Caco-2 (cell line): ENCODE data around the gene ADISSP. TPM values are rescaled to one million over a fixed set of nuclear protein-coding genes. Genes with fewer than 3 reads are reported as not detected.

ENCODE experiments used
- BruUV-seq: library from RNA; stranded (reverse); fragments of 400-500 nt; replicated peaks from 2 replicates; lab custom pipeline; 2021; lab: Mats Ljungman, UMichigan
- CTCF ChIA-PET: fragments of 300-600 bp; sonication (Branson Sonifier 250); formaldehyde crosslinking; loops from one replicate; lab custom pipeline; 2022; ENCODE audit warnings: antibody characterized with exemption; lab: Charles Lee
- POLR2A ChIA-PET: fragments of 300-600 bp; sonication (Branson Sonifier 250); formaldehyde crosslinking; loops from one replicate; lab custom pipeline; 2022; ENCODE audit warnings: antibody characterized with exemption; lab: Charles Lee
- DNase-seq, 2 experiments: peaks; one replicate each; pipeline versions ENCODE4 v3.0.0 to v3.0.0-alpha.2; 2020 to 2022
- H3K27me3 ChIP-seq: replicated peaks from 2 replicates; pipeline ENCODE4 v1.6.0; 2011; ENCODE audit warnings: low read length; ENCODE audit not compliant: control insufficient read depth, insufficient read depth
- H3K36me3 ChIP-seq: 2 replicates; pipeline ENCODE4 v1.5.1; 2011; ENCODE audit warnings: low read length; ENCODE audit not compliant: control insufficient read depth, insufficient read depth
- H3K4me1 ChIP-seq: fragments of 250-450 bp; sonication (Bioruptor Pico); 2 replicates; pipeline ENCODE4 v1.5.1; 2020; ENCODE audit warnings: mild to moderate bottlenecking
- H3K4me3 ChIP-seq: 2 replicates; pipeline ENCODE4 v1.5.1; 2011; ENCODE audit warnings: low read depth, mild to moderate bottlenecking, control low read depth, low read length
- H3K9me3 ChIP-seq: fragments of 250-450 bp; sonication (Bioruptor Pico); 2 replicates; pipeline ENCODE4 v1.5.1; 2020; ENCODE audit warnings: mild to moderate bottlenecking, moderate library complexity
- H3K27ac Mint-ChIP-seq: one replicate; pipeline ENCODE4 v1.8.0; 2022; ENCODE audit warnings: mixed read lengths; ENCODE audit not compliant: unreplicated experiment
- H3K27me3 Mint-ChIP-seq: one replicate; pipeline ENCODE4 v1.8.0; 2022; ENCODE audit warnings: mixed read lengths; ENCODE audit not compliant: insufficient read depth, unreplicated experiment
- H3K36me3 Mint-ChIP-seq: one replicate; pipeline ENCODE4 v1.8.0; 2022; ENCODE audit warnings: mild to moderate bottlenecking, mixed read lengths; ENCODE audit not compliant: insufficient read depth, unreplicated experiment
- H3K4me1 Mint-ChIP-seq: one replicate; pipeline ENCODE4 v1.8.0; 2022; ENCODE audit warnings: low read depth, mixed read lengths; ENCODE audit not compliant: unreplicated experiment
- H3K4me3 Mint-ChIP-seq: one replicate; pipeline ENCODE4 v1.8.0; 2022; ENCODE audit warnings: mild to moderate bottlenecking, moderate library complexity, mixed read lengths; ENCODE audit not compliant: unreplicated experiment
- H3K9me3 Mint-ChIP-seq: one replicate; pipeline ENCODE4 v1.8.0; 2022; ENCODE audit warnings: mixed read lengths; ENCODE audit not compliant: unreplicated experiment
- CTCF ChIP-seq, 2 experiments: fragments of 200-600 bp in 1 of 2; IDR thresholded peaks; 1 replicate in 1 of 2; 2 replicates in 1 of 2; pipeline versions ENCODE4 v1.5.1 to v1.8.0; 2011 to 2022; ENCODE audit warnings: antibody characterized with exemption in 1 of 2, control low read depth in 1 of 2, inconsistent platforms in 1 of 2, low read depth in 1 of 2, low read length in 1 of 2, mild to moderate bottlenecking in 1 of 2, moderate library complexity in 1 of 2; ENCODE audit not compliant: insufficient read depth in 1 of 2, severe bottlenecking in 1 of 2, unreplicated experiment in 1 of 2
- intact Hi-C: fragments of 100-400 bp; cut with micrococcal nuclease; formaldehyde crosslinking; loops from one replicate; pipeline ENCODE4 v1.10.0; 2022; ENCODE audit not compliant: unreplicated experiment
- total RNA-seq: library from RNA; stranded (reverse); gene quantifications from 2 replicates; pipeline ENCODE4 v1.2.3, GENCODE V29; 2022

Gene ADISSP
- total RNA-seq, 1 experiment from 2014 or later, result 56.1 TPM

GRCh38 chr20:3812259-3812681, 44.7 kb upstream of the ADISSP start:
- no TSS peak for BruUV-seq
- Mint-ChIP-seq H3K9me3 (no peaks in the 10 kb centered on the region), H3K27ac (peak overlapping the region; percentile 27), H3K4me1 (peaks cover 1% of the 10 kb centered on the region), H3K36me3 (peaks cover 24% of the 10 kb centered on the region), H3K27me3 (no peaks in the 10 kb centered on the region), H3K4me3 (no peak overlapping the region)
- Histone ChIP-seq H3K9me3 (no peaks in the 10 kb centered on the region), H3K36me3 (no peaks in the 10 kb centered on the region), H3K27me3 (no peaks in the 10 kb centered on the region), H3K4me3 (no peak overlapping the region), H3K4me1 (peaks cover 20% of the 10 kb centered on the region)
- CTCF ChIA-PET, result interaction anchor here (0.6 kb wide), 1 partner anchor 42 kb away, joined by 3 read pairs; no protein-coding TSS in a partner anchor
- intact Hi-C loops, result no loop called here
- TF ChIP-seq CTCF (IDR thresholded peaks at IDR 0.05; ENCODE audit: insufficient read depth in 1 of 2, low read depth in 1 of 2, low read length in 1 of 2, severe bottlenecking in 1 of 2, unreplicated experiment in 1 of 2), result no peak
- DNase-seq, result no peak
- POLR2A ChIA-PET, result no interaction called here

GRCh38 chr20:3811467-3812258, 44.1 kb upstream of the ADISSP start:
- no peaks in the 10 kb centered on the region for H3K27me3 Mint-ChIP-seq
- peak overlapping the region; percentile 27 for H3K27ac Mint-ChIP-seq

More at GRCh38 chr20:3811467-3812258, 44.1 kb upstream of the ADISSP start:
- Mint-ChIP-seq H3K4me1 (peaks cover 6% of the 10 kb centered on the region), H3K9me3 (no peaks in the 10 kb centered on the region), H3K4me3 (peak overlapping the region; percentile 56), H3K36me3 (peaks cover 27% of the 10 kb centered on the region)
- CTCF ChIA-PET, result interaction anchor here (0.6 kb wide), 1 partner anchor 43 kb away, joined by 3 read pairs; no protein-coding TSS in a partner anchor
- POLR2A ChIA-PET, result no interaction called here
- Histone ChIP-seq H3K9me3 (no peaks in the 10 kb centered on the region), H3K4me3 (no peak overlapping the region), H3K27me3 (no peaks in the 10 kb centered on the region), H3K4me1 (peaks cover 23% of the 10 kb centered on the region), H3K36me3 (no peaks in the 10 kb centered on the region)
- intact Hi-C loops, result no loop called here
- BruUV-seq, result no TSS peak
- no peak for TF ChIP-seq CTCF (IDR thresholded peaks at IDR 0.05; ENCODE audit: insufficient read depth in 1 of 2, low read depth in 1 of 2, low read length in 1 of 2, severe bottlenecking in 1 of 2, unreplicated experiment in 1 of 2)
- peak; percentile 29 to 64 for DNase-seq
